ENCODE results near the gene FOXC2.
A peak's percentile ranks its signal among the peaks of the same experiment; 100 is the strongest.

The FOXC2 gene

GRCh38 chr16:86533767-86534351 is 32.8 kb upstream of the FOXC2 start:
- no peak for DNase-seq

- no peak for DNase-seq
Observed at GRCh38 chr16:86534779-86535615, 31.6 kb upstream of the FOXC2 start.

GRCh38 chr16:86536621-86537020 is 30.0 kb upstream of the FOXC2 start:
- DNase-seq, result no peak

GRCh38 chr16:86537486-86537885 is 29.1 kb upstream of the FOXC2 start:
- DNase-seq, result no peak

GRCh38 chr16:86538196-86538780 is 28.3 kb upstream of the FOXC2 start:
- DNase-seq, result no peak

- DNase-seq, result no peak
Observed at GRCh38 chr16:86540894-86541293, 25.7 kb upstream of the FOXC2 start.

GRCh38 chr16:86541560-86541959 is 25.1 kb upstream of the FOXC2 start:
- no peak for DNase-seq

- DNase-seq, result no peak
Observed at GRCh38 chr16:86542756-86543750, 23.6 kb upstream of the FOXC2 start.

GRCh38 chr16:86545481-86545880 is 21.1 kb upstream of the FOXC2 start:
- DNase-seq, result no peak

- DNase-seq, result no peak
Observed at GRCh38 chr16:86545954-86546637, 20.5 kb upstream of the FOXC2 start.

- DNase-seq, result no peak
Observed at GRCh38 chr16:86546638-86547013, 20.0 kb upstream of the FOXC2 start.

GRCh38 chr16:86547286-86547685 is 19.3 kb upstream of the FOXC2 start:
- no peak for DNase-seq

GRCh38 chr16:86549076-86549892 is 17.3 kb upstream of the FOXC2 start:
- no peak for DNase-seq

- no peak for DNase-seq
Observed at GRCh38 chr16:86549893-86550190, 16.8 kb upstream of the FOXC2 start.

GRCh38 chr16:86550281-86550680 is 16.3 kb upstream of the FOXC2 start:
- no peak for DNase-seq

GRCh38 chr16:86553356-86553755 is 13.3 kb upstream of the FOXC2 start:
- no peak for DNase-seq

- no peak for DNase-seq
Observed at GRCh38 chr16:86554599-86554916, 12.1 kb upstream of the FOXC2 start.

- DNase-seq, result peak; percentile 86
Observed at GRCh38 chr16:86554917-86555703, 11.5 kb upstream of the FOXC2 start, which contains the start of gene MTHFSD. Gene MTHFSD, minus strand, starts transcription at chr16:86555235. Its CDS starts 51 bp downstream, at chr16:86555184.

- DNase-seq, result no peak
Observed at GRCh38 chr16:86555704-86556075, 10.9 kb upstream of the FOXC2 start.

- DNase-seq, result peak; percentile 19
Observed at GRCh38 chr16:86556576-86556975, 10.1 kb upstream of the FOXC2 start.

- DNase-seq, result no peak
Observed at GRCh38 chr16:86557587-86557986, 9.0 kb upstream of the FOXC2 start.
